Loucy (cell line): Measurements from ENCODE around the gene PRSS56.

Experiments used
- CTCF ChIP-seq: fragments of 200-600 bp; sonication (generic); conservative IDR thresholded peaks from 2 replicates; pipeline ENCODE4 v1.5.1; 2014; ENCODE audit warnings: mild to moderate bottlenecking, antibody characterized with exemption, low read length
- EZH2phosphoT487 ChIP-seq: fragments of 200-600 bp; IDR thresholded peaks from 2 replicates; pipeline ENCODE4 v1.6.1; 2018; ENCODE audit warnings: antibody characterized with exemption, mild to moderate bottlenecking, moderate library complexity, borderline replicate concordance

DNA sequence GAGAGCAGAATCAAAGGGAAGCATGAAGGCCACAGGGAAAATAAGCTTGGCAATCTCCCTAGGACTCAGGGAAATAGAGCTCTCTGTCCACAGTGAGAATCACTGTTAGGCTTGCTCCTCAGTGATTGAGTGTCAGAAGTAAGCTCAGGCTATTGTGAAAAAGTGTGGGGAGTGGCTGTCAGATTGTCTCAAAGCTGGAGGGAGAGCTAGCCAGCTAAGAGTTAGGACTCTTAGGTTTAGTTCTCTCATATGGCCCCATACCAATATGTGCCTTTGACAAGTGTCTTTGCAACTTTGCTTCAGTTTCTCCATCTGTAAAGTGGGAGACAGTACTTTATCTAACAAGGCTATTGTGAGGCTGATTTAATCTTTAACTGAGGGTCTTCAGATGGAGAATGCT, 47.5 kb downstream of the PRSS56 start:
- no peak for TF ChIP-seq CTCF
- no peak for TF ChIP-seq EZH2phosphoT487
